MCF 10A (cell line): Measurements from ENCODE around the gene SUSD3. TPM values are rescaled to one million over a fixed set of nuclear protein-coding genes. Genes with fewer than 3 reads are reported as not detected.

ENCODE experiments used
- BruUV-seq: library from RNA; stranded (reverse); fragments of 400-500 nt; replicated peaks from 2 replicates; lab custom pipeline; 2021; lab: Mats Ljungman, UMichigan
- CTCF ChIA-PET: fragments of 300-600 bp; sonication (Branson Sonifier 250); formaldehyde crosslinking; extraction: SDS; loops from one replicate; lab custom pipeline; 2021; ENCODE audit warnings: antibody characterized with exemption, inconsistent platforms; lab: Yijun Ruan, JAX
- POLR2A ChIA-PET: fragments of 300-600, 350-650 bp; sonication (Branson Sonifier 250); formaldehyde crosslinking; extraction: SDS; loops from one replicate; lab custom pipeline; 2020; ENCODE audit warnings: antibody characterized with exemption, inconsistent platforms; lab: Yijun Ruan, JAX
- DNase-seq: peaks from one replicate; pipeline ENCODE4 v3.0.0-alpha.2; 2018; ENCODE audit not compliant: unreplicated experiment
- H3K27ac Mint-ChIP-seq: one replicate; pipeline ENCODE4 v1.8.0; 2022; ENCODE audit warnings: mild to moderate bottlenecking, low read depth, mixed read lengths; ENCODE audit not compliant: unreplicated experiment
- H3K27me3 Mint-ChIP-seq: one replicate; pipeline ENCODE4 v1.8.0; 2022; ENCODE audit warnings: mixed read lengths; ENCODE audit not compliant: insufficient read depth, unreplicated experiment
- H3K36me3 Mint-ChIP-seq: one replicate; pipeline ENCODE4 v1.8.0; 2022; ENCODE audit warnings: mild to moderate bottlenecking, moderate library complexity, mixed read lengths; ENCODE audit not compliant: insufficient read depth, unreplicated experiment
- H3K4me1 Mint-ChIP-seq: one replicate; pipeline ENCODE4 v1.8.0; 2022; ENCODE audit warnings: mixed read lengths; ENCODE audit not compliant: insufficient read depth, unreplicated experiment
- H3K4me3 Mint-ChIP-seq: one replicate; pipeline ENCODE4 v1.8.0; 2022; ENCODE audit warnings: mild to moderate bottlenecking, moderate library complexity, mixed read lengths; ENCODE audit not compliant: unreplicated experiment
- H3K9me3 Mint-ChIP-seq: one replicate; pipeline ENCODE4 v1.8.0; 2022; ENCODE audit warnings: mixed read lengths; ENCODE audit not compliant: unreplicated experiment
- intact Hi-C: fragments of 100-400 bp; cut with micrococcal nuclease; formaldehyde crosslinking; loops from 2 replicates; pipeline ENCODE4 v1.14.1; 2022
- total RNA-seq: library from RNA; stranded (reverse); gene quantifications from 2 replicates; pipeline ENCODE4 v1.2.3, GENCODE V29; 2022
- TF ChIP-seq, protein P1 (sequence below): fragments of 200-600 bp; IDR thresholded peaks from one replicate; pipeline ENCODE4 v1.8.0; 2022; ENCODE audit warnings: antibody characterized with exemption, mild to moderate bottlenecking; ENCODE audit not compliant: unreplicated experiment

Gene SUSD3
- total RNA-seq, 1 experiment from 2014 or later: not detected

DNA sequence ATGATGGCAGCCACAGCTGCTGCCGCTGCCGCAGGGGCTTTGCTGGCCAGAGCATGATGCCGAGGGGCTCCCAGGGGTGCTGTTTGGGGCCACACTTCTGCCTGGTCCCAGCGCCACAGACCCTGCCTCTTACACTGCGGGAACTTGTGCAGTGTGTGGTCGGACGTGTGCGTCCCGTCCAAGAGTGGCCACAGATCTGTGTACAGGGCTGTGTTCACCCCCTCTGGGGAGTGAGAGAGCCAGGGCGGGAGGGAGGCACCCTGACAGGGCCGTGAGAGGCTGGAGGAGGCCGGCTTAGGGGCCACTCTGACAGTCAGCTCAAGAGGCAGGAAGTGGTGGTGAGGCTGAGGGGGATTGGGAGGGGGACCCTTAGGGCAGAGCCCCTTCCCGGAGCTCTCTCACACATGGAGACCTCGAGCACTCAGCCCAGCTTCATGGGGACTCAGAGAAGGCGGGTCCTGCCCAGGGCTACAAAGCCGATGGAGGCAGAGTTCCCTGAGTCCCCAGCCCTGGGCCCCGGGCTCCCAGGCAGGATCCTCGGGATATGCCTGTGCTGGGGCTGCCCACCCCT, 24.4 kb downstream of the SUSD3 start:
- DNase-seq: no peak
- Mint-ChIP-seq H3K36me3 (no peaks in the 10 kb centered on the region), H3K27ac (no peak overlapping the region), H3K4me1 (no peaks in the 10 kb centered on the region), H3K4me3 (no peak overlapping the region), H3K27me3 (no peaks in the 10 kb centered on the region), H3K9me3 (no peaks in the 10 kb centered on the region)
- no TSS peak for BruUV-seq
- POLR2A ChIA-PET: no interaction called here
- intact Hi-C loops: no loop called here
- CTCF ChIA-PET: no interaction called here
- TF ChIP-seq, protein P1, sequence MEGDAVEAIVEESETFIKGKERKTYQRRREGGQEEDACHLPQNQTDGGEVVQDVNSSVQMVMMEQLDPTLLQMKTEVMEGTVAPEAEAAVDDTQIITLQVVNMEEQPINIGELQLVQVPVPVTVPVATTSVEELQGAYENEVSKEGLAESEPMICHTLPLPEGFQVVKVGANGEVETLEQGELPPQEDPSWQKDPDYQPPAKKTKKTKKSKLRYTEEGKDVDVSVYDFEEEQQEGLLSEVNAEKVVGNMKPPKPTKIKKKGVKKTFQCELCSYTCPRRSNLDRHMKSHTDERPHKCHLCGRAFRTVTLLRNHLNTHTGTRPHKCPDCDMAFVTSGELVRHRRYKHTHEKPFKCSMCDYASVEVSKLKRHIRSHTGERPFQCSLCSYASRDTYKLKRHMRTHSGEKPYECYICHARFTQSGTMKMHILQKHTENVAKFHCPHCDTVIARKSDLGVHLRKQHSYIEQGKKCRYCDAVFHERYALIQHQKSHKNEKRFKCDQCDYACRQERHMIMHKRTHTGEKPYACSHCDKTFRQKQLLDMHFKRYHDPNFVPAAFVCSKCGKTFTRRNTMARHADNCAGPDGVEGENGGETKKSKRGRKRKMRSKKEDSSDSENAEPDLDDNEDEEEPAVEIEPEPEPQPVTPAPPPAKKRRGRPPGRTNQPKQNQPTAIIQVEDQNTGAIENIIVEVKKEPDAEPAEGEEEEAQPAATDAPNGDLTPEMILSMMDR: no peak

DNA sequence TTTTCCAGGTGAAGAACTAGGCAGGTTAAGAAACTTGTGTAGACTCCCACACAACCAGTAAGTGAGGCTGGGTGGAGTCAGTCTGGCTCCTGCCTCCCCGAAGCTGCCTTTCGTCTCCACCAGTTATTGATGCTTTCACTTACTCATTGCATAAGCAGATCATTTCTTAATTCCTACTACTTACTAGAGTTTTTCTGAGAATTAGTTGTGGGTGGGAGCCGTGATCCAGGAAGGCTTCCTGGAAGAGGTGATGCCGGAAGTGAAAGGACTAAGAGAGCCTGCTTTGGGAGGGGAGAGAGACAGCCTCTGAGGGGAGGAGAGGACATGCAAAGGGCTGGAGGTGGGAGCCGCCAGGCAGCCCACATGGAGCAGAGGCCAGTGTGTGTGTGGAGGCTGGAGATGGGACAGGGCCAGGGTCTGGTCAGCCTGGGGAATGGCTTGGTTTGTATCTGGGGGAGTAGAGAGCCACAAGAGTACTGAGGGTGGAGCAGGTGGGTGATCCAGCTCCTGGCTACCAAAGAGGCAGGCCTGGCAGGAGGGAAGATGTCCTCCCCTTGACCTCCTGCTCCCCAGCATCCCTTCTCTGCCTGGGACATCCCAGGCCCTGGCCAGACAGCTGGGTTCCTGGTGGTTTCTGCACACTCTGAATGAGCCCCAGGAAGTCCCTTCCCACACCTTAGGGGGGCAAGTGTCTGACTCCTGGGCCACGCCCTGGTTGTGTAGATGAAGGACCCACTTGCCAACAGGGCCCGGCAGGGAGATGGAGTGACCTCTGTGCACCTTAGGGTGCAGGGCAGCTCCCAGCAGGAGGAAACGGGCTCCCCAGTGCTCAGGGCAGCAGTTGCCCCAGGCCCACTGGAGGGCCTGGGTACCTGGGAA, 25.3 kb downstream of the SUSD3 start:
- no peaks in the 10 kb centered on the region for H3K4me1 Mint-ChIP-seq
- intact Hi-C loops: no loop called here
- H3K36me3 Mint-ChIP-seq: no peaks in the 10 kb centered on the region
- CTCF ChIA-PET: interaction anchor here (0.6 kb wide), 1 partner anchor 126 kb away, joined by 3 read pairs; no protein-coding TSS in a partner anchor
- no TSS peak for BruUV-seq
- no peak overlapping the region for H3K27ac Mint-ChIP-seq
- no peak for DNase-seq
- H3K9me3 Mint-ChIP-seq: peaks cover 5% of the 10 kb centered on the region
- POLR2A ChIA-PET: no interaction called here
- TF ChIP-seq, protein P1: no peak
- no peaks in the 10 kb centered on the region for H3K27me3 Mint-ChIP-seq
- no peak overlapping the region for H3K4me3 Mint-ChIP-seq

DNA sequence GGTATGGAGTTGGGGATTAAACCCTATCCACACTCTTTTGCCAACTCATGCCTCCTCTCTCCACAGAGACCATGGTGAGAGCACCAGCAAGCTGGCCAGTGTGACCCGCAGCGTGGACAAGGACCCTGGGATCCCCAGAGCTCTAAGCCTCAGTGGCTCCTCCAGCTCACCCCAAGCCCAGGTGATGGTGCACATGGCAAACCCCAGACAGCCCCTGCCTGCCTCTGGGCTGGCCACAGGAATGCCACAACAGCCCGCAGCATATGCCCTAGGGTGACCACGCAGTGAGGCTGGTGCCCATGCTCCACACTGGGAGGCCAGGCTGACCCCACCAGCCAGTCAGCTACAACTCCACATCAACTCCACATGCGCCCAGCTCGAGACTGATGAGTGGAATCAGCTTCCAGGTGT, 26.0 kb downstream of the SUSD3 start:
- intact Hi-C loops: no loop called here
- TF ChIP-seq, protein P1: no peak
- peaks cover 5% of the 10 kb centered on the region for H3K9me3 Mint-ChIP-seq
- H3K36me3 Mint-ChIP-seq: no peaks in the 10 kb centered on the region
- no TSS peak for BruUV-seq
- CTCF ChIA-PET: interaction anchor here (0.6 kb wide), 1 partner anchor 126 kb away, joined by 3 read pairs; no protein-coding TSS in a partner anchor
- H3K27me3 Mint-ChIP-seq: no peaks in the 10 kb centered on the region
- POLR2A ChIA-PET: no interaction called here
- H3K4me3 Mint-ChIP-seq: no peak overlapping the region
- no peak for DNase-seq
- no peaks in the 10 kb centered on the region for H3K4me1 Mint-ChIP-seq
- H3K27ac Mint-ChIP-seq: no peak overlapping the region

DNA sequence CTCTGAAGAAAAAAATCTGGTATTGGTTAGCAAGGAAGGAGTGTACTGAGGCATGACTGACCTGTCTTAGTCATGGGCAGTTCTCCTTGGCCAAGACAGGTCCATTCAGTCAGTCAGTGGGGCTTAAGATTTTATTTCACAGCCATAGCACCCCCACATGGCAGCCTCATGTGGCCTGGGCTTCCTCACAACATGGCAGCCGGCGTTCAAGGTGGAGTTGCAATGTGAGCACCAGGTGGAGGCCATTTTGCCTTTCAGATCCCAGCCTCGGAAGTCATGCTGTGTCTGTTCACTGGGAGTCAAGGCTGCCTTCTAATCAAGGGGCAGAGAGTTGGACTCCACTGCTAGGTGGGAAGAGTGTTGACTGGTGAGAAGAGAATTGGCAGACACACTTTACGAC, 27.2 kb downstream of the SUSD3 start:
- TF ChIP-seq, protein P1: no peak
- no peak overlapping the region for H3K27ac Mint-ChIP-seq
- H3K9me3 Mint-ChIP-seq: peaks cover 5% of the 10 kb centered on the region
- intact Hi-C loops: no loop called here
- ChIA-PET POLR2A (no interaction called here), CTCF (interaction anchor here (1.0 kb wide), 1 partner anchor 18 kb away, joined by 3 read pairs; no protein-coding TSS in a partner anchor)
- DNase-seq: no peak
- H3K4me1 Mint-ChIP-seq: no peaks in the 10 kb centered on the region
- no TSS peak for BruUV-seq
- no peaks in the 10 kb centered on the region for H3K27me3 Mint-ChIP-seq
- no peak overlapping the region for H3K4me3 Mint-ChIP-seq
- H3K36me3 Mint-ChIP-seq: no peaks in the 10 kb centered on the region
